Astrocyte of the spinal cord (primary cell): ENCODE results near the gene CRACR2B.
A peak's percentile ranks its signal among the peaks of the same experiment; 100 is the strongest.

ENCODE experiments used
- DNase-seq: peaks from one replicate; pipeline ENCODE4 v3.0.0; 2011; ENCODE audit warnings: low read depth, low spot score
- H3K4me3 ChIP-seq: 2 replicates; pipeline ENCODE4 v1.5.1; 2011; ENCODE audit warnings: low read depth, mild to moderate bottlenecking, low read length, moderate library complexity
- in situ Hi-C: cut with HindIII; loops from 2 replicates; pipeline ENCODE4 v1.10.0; 2017; ENCODE audit warnings: low sequenced_read_pairs
- TF ChIP-seq, protein P1 (sequence below): IDR thresholded peaks from 2 replicates; pipeline ENCODE4 v1.5.1; 2012; ENCODE audit warnings: low read depth, mild to moderate bottlenecking, low read length, inconsistent platforms

The CRACR2B gene

DNA sequence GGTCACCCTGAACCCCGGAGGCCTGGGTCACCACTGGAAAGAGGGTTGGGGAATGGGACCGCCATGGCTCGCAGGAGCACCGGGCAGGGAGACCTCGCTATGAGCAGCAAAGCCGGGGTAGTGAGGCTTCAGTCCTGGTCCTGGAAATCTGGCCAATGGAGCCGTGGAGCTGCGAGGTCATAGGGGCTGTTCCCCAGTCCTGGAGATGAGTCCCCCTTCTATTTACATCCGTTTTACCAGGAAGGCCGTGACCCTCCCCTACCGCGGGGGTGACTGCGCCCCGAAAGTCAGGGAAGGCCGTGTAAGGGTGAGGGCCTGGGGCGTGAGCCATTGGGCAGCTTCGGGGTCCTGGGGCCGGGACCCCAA lies 23.1 kb upstream of the CRACR2B start:
- peak overlapping the region; percentile 57 for H3K4me3 ChIP-seq
- in situ Hi-C loops = no loop called here
- no peak for DNase-seq
- TF ChIP-seq, protein P1, sequence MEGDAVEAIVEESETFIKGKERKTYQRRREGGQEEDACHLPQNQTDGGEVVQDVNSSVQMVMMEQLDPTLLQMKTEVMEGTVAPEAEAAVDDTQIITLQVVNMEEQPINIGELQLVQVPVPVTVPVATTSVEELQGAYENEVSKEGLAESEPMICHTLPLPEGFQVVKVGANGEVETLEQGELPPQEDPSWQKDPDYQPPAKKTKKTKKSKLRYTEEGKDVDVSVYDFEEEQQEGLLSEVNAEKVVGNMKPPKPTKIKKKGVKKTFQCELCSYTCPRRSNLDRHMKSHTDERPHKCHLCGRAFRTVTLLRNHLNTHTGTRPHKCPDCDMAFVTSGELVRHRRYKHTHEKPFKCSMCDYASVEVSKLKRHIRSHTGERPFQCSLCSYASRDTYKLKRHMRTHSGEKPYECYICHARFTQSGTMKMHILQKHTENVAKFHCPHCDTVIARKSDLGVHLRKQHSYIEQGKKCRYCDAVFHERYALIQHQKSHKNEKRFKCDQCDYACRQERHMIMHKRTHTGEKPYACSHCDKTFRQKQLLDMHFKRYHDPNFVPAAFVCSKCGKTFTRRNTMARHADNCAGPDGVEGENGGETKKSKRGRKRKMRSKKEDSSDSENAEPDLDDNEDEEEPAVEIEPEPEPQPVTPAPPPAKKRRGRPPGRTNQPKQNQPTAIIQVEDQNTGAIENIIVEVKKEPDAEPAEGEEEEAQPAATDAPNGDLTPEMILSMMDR = no peak

DNA sequence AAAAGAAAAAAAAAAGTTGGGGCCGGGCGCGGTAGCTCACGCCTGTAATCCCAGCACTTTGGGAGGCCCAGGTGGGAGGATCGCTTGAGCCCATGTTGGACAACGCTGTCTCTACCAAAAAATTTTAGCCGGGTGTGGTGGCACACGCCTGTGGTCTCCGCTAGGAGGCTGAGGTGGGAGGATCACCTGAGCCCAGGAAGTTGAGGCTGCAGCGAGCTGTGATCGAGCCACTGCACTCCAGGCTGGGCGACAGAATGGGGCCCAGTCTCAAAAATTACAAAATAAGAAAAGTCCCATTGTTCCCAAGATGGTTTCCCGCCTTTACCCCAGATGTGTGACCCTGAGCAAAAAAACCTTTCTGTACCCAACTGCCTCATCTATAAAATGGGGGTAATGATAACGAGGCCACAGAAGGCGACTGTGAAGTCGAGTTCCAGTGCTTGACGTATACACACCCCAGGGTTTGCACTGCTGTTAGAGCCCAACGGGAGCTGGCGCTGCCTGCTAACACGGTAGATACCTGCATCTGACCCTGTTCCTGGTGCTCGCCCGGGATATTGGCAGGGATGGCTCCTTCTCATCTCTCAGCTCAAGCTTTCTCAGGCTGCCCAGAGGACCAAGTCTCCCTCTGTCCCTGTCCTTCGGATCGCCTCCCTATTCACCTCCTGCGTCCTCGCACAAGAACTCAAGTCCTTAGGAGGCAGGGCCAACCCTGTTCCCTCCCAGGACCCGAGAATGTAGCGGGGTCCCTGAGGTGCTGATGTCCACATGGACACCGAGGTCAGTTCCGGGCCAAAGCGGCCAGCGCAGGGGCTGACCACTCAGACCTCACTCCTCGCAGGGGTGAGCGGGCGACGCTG lies 19.1 kb upstream of the CRACR2B start:
- TF ChIP-seq, protein P1 = no peak
- in situ Hi-C loops = no loop called here
- no peak for DNase-seq
- peak overlapping the region; percentile 90 for H3K4me3 ChIP-seq

DNA sequence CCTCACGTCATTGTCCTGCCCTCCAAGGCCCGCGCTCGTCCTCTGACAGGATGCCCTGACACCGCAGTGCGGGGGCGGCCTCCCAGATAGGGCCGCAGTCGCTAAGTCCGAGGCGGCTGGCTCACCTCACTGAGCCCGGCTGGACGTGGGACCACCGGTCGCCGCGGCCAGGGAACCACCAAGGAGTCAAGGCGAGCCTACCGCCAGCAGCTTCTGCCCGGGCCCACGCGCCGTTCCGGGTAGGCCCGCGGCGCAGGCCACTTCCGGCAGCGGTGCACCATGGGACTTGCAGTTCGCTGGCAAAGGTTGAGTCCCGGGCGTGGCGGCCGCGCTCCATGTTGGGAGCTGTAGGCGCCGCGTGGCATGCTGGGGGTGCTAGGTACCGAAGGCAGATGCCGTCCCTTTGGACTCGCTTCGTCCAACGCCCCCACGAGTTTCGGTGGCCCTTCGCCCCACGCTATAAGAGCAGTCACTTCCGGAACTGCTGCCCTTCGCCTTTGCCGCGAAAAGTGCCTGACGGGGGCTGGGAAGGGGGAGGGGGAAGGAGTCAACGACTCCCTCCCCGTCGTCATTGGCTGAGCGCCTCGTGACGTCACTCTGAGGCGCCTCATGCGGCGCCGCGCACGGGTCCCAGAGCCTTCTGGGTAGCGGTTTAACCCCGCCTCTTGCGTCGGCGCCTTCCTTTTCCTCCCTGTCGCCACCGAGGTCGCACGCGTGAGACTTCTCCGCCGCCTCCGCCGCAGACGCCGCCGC lies 18.3 kb upstream of the CRACR2B start, which contains the start of gene RPLP2:
Gene RPLP2, plus strand, starts transcription at position 681 of the 753 bp plus-strand sequence. CDS start 268 bp downstream, outside the sequence.
- peak; percentile 98 for DNase-seq
- in situ Hi-C loops = no loop called here
- peak within 1 kb of the TSS; percentile 90 for H3K4me3 ChIP-seq
- TF ChIP-seq, protein P1 = no peak

DNA sequence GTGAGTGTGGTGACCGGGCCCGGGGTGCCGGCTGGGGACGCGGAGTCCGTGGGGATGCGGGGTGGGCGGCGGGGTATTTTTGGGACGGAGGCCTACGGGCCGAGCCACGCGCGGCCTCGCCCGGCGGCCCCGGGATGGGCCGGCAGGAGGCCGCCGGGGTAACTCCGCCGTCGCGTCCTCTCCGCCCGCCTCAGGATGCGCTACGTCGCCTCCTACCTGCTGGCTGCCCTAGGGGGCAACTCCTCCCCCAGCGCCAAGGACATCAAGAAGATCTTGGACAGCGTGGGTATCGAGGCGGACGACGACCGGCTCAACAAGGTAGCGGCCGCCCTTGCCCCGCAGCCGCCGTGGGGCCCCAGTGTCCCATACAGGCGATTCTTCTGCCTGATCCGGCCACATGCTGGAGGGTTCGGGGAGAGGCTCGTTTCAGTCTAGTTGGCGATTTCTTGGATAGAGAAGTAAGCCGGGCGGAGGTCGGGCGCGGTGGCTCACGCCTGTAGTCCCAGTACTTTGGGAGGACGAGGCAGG lies 17.6 kb upstream of the CRACR2B start:
- TF ChIP-seq, protein P1 = no peak
- in situ Hi-C loops = no loop called here
- DNase-seq = no peak
- peak overlapping the region; percentile 90 for H3K4me3 ChIP-seq

DNA sequence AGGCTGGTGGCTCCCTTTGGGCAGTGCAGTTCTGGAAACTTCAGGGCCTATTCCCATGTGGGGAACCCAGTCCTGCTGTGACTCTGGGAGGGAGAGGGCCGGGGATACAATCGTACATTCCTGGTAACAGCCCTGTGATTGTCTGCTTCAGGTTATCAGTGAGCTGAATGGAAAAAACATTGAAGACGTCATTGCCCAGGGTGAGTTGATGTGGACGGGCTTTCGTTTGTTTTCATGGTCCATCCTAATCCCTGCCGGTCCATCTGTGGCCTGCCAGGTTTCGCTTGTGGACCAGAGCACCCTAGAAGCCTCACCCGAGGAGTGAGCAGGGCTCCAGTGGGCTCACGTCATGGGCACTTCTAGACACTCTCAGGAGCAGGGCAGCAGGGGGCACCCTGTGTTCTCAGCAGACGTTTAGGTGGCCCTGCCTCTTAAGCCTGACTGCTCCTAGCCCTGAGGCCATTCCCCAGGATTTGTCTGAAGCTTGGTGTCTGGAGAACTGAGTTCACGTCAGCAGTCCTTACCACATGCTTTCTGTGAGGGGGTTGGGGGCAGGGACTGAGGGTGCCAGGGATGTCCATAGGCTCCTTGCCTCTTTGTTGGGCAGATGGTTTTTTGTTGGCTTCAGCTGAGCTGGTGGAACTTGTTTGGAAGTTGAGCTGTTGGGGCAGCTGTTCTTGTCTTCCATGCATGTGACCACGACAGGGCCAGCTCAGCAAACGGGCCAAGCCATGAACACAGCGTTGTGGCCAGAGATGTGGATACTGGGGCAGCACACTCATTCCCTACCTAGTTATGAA lies 16.1 kb upstream of the CRACR2B start:
- no peak for DNase-seq
- TF ChIP-seq, protein P1 = peak; percentile 15
- in situ Hi-C loops = no loop called here
- no peak overlapping the region for H3K4me3 ChIP-seq

DNA sequence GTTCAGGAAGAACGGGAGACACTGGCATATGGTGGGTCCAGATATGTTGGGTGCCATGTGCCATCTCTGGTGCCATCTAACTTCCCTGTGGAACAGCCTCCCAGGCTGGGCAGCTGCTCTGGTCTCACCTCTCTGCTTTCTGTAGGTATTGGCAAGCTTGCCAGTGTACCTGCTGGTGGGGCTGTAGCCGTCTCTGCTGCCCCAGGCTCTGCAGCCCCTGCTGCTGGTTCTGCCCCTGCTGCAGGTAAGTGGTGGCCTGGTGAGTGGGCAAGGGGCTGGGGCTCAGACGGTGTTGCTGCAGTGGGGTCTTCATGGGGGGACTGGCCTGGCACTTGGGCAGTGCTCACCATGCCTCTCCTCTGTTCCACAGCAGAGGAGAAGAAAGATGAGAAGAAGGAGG lies 15.3 kb upstream of the CRACR2B start:
- no peak overlapping the region for H3K4me3 ChIP-seq
- TF ChIP-seq, protein P1 = no peak
- in situ Hi-C loops = no loop called here
- no peak for DNase-seq
